Measurements from ENCODE around the gene CTNNA1.

CTNNA1 gene

DNA sequence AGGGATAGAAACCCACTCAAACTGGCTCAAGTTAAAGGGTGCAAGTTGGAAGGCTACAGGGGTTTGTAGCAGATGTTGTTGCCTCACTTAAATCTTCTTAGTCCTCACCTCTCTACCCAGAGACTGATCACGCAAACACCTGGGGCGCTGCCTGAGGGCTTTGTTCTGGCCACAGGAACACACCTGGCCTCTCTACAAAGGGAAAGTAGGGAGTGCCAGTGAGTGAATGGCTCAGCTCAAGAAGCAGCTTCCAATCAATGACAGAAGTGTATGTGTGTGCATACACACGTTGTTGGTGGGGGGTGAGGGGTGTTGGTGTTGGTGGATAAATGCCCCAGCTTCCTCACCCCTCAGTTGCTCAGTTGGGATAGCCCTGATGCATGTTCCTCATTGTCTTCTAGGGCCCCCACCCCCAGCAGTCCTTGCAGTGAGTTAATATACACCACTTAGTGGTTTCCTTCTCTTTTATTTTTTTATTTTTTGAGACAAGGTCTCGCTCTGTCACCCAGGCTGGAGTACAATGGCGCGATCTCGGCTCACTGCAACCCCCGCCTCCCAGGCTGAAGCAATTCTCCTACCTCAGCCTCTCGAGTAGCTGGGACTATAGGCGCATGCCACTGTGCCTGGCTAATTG lies 30.6 kb upstream of the CTNNA1 start:
- H3K9ac ChIP-seq (ENCODE audit: low read length), result no peak overlapping the region
- H3K9me2 ChIP-seq (replicated peaks; ENCODE audit: insufficient read depth, low read length), result no peaks in the 10 kb centered on the region
- no peak for TF ChIP-seq EZH2phosphoT487 (conservative IDR thresholded peaks at IDR 0.05; ENCODE audit: low read length)
- TF ChIP-seq CTCF (IDR thresholded peaks at IDR 0.05; ENCODE audit: insufficient read depth, low read length, poor library complexity, severe bottlenecking), result no peak
- H4K20me1 ChIP-seq (ENCODE audit: low read depth, low read length), result no peaks in the 10 kb centered on the region
- H3K4me3 ChIP-seq (ENCODE audit: insufficient read depth, low read length, poor library complexity, severe bottlenecking), result no peak overlapping the region
- no peaks in the 10 kb centered on the region for H3K36me3 ChIP-seq (ENCODE audit: low read length)
- H3K9me3 ChIP-seq (ENCODE audit: insufficient read depth, low read length), result no peaks in the 10 kb centered on the region
- H2AFZ ChIP-seq (ENCODE audit: low read depth, low read length, severe bottlenecking), result no peak overlapping the region
- no peaks in the 10 kb centered on the region for H3K79me2 ChIP-seq (ENCODE audit: insufficient read depth, low read length)
- H3F3A ChIP-seq (ENCODE audit: insufficient read depth), result no peaks in the 10 kb centered on the region
- no peak overlapping the region for H3K4me2 ChIP-seq (ENCODE audit: low read depth, low read length, poor library complexity, severe bottlenecking)
- no peaks in the 10 kb centered on the region for H3K27me3 ChIP-seq (ENCODE audit: low read length)
- H3K27ac ChIP-seq (ENCODE audit: low read depth, low read length), result no peak overlapping the region

DNA sequence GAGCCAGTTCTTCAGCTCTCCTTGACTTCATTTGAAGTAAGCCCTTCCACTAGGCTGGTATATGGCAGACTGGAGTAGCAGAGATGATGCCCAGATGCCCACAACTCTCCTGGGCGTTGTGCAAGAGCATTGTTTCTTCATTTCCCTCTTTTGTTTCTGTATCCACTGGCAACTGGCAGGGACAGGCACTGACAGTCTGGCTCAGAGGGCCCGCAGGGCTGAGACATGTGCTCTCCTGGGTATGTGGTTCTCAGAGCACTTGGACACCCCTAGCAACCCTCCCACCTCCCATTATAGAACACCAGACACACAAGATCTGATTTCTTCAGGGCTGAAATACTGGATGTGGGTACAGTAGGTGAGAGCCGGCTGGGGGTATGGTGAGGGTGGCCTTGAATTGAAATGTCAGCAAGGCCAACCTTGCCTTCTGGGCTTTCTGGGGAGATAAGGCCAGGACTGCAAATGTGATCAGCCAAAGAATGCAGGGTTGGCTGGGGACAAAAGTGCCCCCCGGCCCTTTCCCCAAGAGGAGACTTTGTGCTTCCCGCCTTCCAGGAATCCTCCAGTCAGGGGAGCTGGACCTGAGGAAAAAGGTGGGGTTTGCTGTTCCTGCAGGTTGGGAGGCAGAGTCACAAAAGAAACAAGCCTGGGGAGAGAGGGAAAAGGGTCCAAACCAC lies 28.6 kb upstream of the CTNNA1 start:
- H2AFZ ChIP-seq (ENCODE audit: low read depth, low read length, severe bottlenecking), result no peak overlapping the region
- no peaks in the 10 kb centered on the region for H3F3A ChIP-seq (ENCODE audit: insufficient read depth)
- H3K9me2 ChIP-seq (replicated peaks; ENCODE audit: insufficient read depth, low read length), result no peaks in the 10 kb centered on the region
- no peak overlapping the region for H3K27ac ChIP-seq (ENCODE audit: low read depth, low read length)
- H3K4me3 ChIP-seq (ENCODE audit: insufficient read depth, low read length, poor library complexity, severe bottlenecking), result no peak overlapping the region
- no peaks in the 10 kb centered on the region for H3K27me3 ChIP-seq (ENCODE audit: low read length)
- TF ChIP-seq CTCF (IDR thresholded peaks at IDR 0.05; ENCODE audit: insufficient read depth, low read length, poor library complexity, severe bottlenecking) (no peak), EZH2phosphoT487 (conservative IDR thresholded peaks at IDR 0.05; ENCODE audit: low read length) (no peak)
- H3K36me3 ChIP-seq (ENCODE audit: low read length), result no peaks in the 10 kb centered on the region
- no peaks in the 10 kb centered on the region for H3K9me3 ChIP-seq (ENCODE audit: insufficient read depth, low read length)
- no peaks in the 10 kb centered on the region for H4K20me1 ChIP-seq (ENCODE audit: low read depth, low read length)
- no peak overlapping the region for H3K9ac ChIP-seq (ENCODE audit: low read length)
- no peak overlapping the region for H3K4me2 ChIP-seq (ENCODE audit: low read depth, low read length, poor library complexity, severe bottlenecking)
- H3K79me2 ChIP-seq (ENCODE audit: insufficient read depth, low read length), result no peaks in the 10 kb centered on the region

- H3K4me2 ChIP-seq (ENCODE audit: low read depth, low read length, poor library complexity, severe bottlenecking), result no peak overlapping the region
- H3K9ac ChIP-seq (ENCODE audit: low read length), result no peak overlapping the region
- TF ChIP-seq EZH2phosphoT487 (conservative IDR thresholded peaks at IDR 0.05; ENCODE audit: low read length) (no peak), CTCF (IDR thresholded peaks at IDR 0.05; ENCODE audit: insufficient read depth, low read length, poor library complexity, severe bottlenecking) (peak; percentile 16)
Observed at GRCh38 chr5:138725153-138725817, 27.9 kb upstream of the CTNNA1 start.

More at GRCh38 chr5:138725153-138725817, 27.9 kb upstream of the CTNNA1 start:
- H3K36me3 ChIP-seq (ENCODE audit: low read length), result no peaks in the 10 kb centered on the region
- no peaks in the 10 kb centered on the region for H3K9me2 ChIP-seq (replicated peaks; ENCODE audit: insufficient read depth, low read length)
- H3F3A ChIP-seq (ENCODE audit: insufficient read depth), result no peaks in the 10 kb centered on the region
- no peak overlapping the region for H3K4me3 ChIP-seq (ENCODE audit: insufficient read depth, low read length, poor library complexity, severe bottlenecking)
- H3K79me2 ChIP-seq (ENCODE audit: insufficient read depth, low read length), result no peaks in the 10 kb centered on the region
- no peak overlapping the region for H3K27ac ChIP-seq (ENCODE audit: low read depth, low read length)
- no peak overlapping the region for H2AFZ ChIP-seq (ENCODE audit: low read depth, low read length, severe bottlenecking)
- H4K20me1 ChIP-seq (ENCODE audit: low read depth, low read length), result no peaks in the 10 kb centered on the region
- H3K9me3 ChIP-seq (ENCODE audit: insufficient read depth, low read length), result no peaks in the 10 kb centered on the region
- no peaks in the 10 kb centered on the region for H3K27me3 ChIP-seq (ENCODE audit: low read length)

Data from SU-DHL-6 (cell line).